LoVo (cell line): ENCODE results near the gene LDB1.
A peak's percentile ranks its signal among the peaks of the same experiment; 100 is the strongest.

Source experiments
- DNase-seq: peaks from one replicate; pipeline ENCODE4 v3.0.0-alpha.2; 2016; ENCODE audit warnings: low spot score

LDB1 gene, protein sequence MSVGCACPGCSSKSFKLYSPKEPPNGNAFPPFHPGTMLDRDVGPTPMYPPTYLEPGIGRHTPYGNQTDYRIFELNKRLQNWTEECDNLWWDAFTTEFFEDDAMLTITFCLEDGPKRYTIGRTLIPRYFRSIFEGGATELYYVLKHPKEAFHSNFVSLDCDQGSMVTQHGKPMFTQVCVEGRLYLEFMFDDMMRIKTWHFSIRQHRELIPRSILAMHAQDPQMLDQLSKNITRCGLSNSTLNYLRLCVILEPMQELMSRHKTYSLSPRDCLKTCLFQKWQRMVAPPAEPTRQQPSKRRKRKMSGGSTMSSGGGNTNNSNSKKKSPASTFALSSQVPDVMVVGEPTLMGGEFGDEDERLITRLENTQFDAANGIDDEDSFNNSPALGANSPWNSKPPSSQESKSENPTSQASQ

DNA sequence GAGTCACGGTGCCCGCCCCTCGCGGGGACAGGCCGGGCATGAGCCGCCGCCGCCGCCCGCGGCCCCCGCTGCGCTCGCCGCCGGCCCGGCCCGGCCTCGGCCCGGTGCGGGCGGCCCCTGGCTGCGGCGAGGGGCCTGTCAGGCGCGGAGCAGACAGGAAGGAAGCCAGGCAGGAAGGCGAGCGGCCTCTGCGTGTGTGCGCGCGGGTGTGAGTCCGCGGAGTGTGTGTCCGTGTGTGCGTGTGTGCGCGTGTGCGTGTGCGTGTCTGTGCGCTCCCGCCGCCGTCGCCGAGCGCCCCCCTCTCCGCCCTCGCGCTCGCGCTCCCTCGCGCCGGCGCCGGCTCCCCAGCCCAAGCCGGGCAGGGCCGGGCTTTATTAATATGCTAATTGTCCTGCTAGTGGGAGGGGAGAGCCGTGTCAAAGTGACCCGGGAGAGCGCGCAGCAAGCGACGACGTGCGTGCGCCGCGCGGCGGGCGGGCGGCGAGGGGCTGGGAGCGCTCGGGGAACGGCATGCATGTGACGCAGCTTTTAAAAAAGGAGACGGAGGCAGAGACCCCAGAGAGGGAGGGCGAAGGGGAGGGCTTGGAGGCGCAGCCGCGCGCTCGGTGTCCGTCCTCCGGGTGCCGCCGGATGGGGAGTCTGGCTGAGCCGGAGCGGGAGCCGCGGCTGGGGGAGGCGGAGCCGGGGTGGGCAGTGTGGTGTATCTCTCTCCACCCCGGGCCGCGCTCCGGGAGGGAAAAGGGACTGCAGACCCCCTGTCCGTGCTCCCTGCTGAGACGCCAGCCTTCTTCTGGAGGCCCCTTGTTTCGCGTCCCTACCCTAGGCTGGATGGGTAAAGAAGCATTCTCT lies at the start of gene LDB1:
LDB1 (minus strand) TSS at position 227 of the 849 bp plus-strand sequence. CDS start 258 bp downstream, outside the sequence.
- peak; percentile 81 for DNase-seq

- no peak for DNase-seq
Observed at GRCh38 chr10:102167861-102168260, 47.7 kb upstream of the LDB1 start.

GRCh38 chr10:102163342-102163989 lies 43.3 kb upstream of the LDB1 start:
- DNase-seq, result no peak

DNA sequence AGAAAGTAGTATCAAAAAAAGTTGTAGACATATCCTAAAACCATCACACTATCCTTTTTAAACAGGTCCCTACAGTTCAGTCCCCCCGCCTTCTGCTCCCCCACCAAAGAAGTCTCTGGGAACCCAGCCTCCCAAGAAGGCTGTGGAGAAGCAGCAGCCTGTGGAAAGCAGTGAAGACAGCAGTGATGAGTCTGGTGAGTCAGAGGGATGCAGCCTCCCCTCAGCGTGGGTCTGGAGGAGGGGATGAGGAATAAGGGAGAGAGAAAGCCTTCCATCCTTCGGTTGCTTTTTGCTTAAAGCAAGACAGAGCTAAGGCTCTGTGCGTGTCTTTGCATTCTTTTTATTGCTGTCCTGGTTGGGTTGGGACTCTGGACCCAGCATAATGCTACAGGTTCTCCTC lies 39.7 kb upstream of the LDB1 start:
- no peak for DNase-seq

DNA sequence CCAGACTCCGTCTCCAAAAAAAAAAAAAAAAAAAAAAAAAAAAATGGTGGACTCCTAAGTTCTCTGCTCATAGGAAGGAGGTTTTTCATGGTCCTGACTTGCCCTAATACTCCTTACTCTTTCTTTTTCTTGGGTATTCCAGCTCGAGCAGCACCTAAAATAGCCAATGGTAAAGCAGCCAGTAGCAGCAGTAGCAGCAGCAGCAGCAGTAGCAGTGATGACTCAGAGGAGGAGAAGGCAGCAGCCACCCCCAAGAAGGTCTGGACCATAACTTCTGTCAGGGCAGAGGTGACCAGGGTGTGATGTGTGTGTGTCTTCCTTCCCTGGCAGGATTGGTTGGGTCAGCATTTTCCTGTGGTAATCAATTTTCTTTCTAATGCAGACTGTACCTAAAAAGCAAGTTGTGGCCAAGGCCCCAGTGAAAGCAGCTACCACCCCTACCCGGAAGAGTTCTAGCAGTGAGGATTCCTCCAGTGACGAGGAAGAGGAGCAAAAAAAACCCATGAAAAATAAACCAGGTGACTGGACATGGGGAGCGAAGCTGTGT lies 39.0 kb upstream of the LDB1 start:
- DNase-seq, result no peak

DNA sequence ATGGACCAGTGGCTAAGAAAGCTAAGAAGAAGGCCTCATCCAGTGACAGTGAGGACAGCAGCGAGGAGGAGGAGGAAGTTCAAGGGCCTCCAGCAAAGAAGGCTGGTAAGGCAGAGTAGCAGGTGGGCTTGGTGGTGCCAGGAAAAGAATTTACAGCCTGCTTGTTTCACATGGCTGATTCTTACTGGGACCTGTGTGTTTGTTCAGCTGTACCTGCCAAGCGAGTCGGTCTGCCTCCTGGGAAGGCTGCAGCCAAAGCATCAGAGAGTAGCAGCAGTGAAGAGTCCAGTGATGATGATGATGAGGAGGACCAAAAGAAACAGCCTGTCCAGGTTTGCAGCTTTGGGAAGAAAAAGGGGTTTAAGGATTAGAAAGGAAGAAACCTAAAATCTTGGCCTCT lies 37.1 kb upstream of the LDB1 start:
- no peak for DNase-seq

- DNase-seq, result no peak
Observed at GRCh38 chr10:102154466-102155116, 34.4 kb upstream of the LDB1 start.

GRCh38 chr10:102153093-102153620 lies 33.0 kb upstream of the LDB1 start:
- no peak for DNase-seq

GRCh38 chr10:102152545-102152890 lies 32.4 kb upstream of the LDB1 start:
- DNase-seq, result peak; percentile 12

GRCh38 chr10:102151774-102152544 lies 31.8 kb upstream of the LDB1 start, which contains the start of gene NOLC1:
Gene NOLC1 (plus strand): TSS chr10:102152389. CDS start chr10:102152411, 22 bp downstream.
- peak; percentile 98 for DNase-seq

- peak; percentile 16 for DNase-seq
Observed at GRCh38 chr10:102150970-102151773, 31.0 kb upstream of the LDB1 start.

GRCh38 chr10:102148275-102148674 lies 28.1 kb upstream of the LDB1 start:
- no peak for DNase-seq

- no peak for DNase-seq
Observed at GRCh38 chr10:102147561-102147960, 27.4 kb upstream of the LDB1 start.

- no peak for DNase-seq
Observed at GRCh38 chr10:102146971-102147428, 26.8 kb upstream of the LDB1 start.

DNA sequence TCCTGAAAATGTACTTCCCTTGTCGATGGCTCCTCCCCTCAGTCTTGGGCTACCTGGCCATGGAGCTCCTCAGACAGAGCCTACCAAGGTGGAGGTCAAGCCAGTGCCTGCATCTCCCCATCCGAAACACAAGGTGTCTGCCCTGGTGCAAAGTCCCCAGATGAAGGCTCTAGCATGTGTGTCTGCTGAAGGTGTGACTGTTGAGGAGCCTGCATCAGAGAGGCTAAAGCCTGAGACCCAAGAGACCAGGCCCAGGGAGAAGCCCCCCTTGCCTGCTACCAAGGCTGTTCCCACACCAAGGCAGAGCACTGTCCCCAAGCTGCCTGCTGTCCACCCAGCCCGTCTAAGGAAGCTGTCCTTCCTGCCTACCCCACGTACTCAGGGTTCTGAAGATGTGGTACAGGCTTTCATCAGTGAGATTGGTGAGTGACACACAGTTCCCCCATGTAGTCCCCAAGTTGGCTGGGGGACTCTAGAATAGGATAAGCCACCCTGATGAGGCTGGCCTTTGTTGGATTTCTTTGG lies 21.5 kb upstream of the LDB1 start:
- DNase-seq, result no peak

GRCh38 chr10:102140913-102141540 lies 20.9 kb upstream of the LDB1 start:
- no peak for DNase-seq

DNA sequence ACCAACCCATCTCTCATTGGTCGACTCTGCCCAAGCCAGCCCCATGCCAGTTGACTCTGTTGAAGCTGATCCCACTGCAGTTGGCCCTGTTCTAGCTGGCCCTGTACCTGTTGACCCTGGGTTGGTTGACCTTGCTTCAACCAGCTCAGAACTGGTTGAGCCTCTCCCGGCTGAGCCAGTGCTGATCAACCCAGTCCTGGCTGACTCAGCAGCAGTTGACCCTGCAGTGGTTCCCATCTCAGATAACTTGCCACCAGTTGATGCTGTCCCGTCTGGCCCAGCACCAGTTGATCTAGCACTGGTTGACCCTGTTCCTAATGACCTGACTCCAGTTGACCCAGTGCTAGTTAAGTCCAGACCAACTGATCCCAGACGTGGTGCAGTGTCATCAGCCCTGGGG lies 20.1 kb upstream of the LDB1 start:
- DNase-seq, result no peak

DNA sequence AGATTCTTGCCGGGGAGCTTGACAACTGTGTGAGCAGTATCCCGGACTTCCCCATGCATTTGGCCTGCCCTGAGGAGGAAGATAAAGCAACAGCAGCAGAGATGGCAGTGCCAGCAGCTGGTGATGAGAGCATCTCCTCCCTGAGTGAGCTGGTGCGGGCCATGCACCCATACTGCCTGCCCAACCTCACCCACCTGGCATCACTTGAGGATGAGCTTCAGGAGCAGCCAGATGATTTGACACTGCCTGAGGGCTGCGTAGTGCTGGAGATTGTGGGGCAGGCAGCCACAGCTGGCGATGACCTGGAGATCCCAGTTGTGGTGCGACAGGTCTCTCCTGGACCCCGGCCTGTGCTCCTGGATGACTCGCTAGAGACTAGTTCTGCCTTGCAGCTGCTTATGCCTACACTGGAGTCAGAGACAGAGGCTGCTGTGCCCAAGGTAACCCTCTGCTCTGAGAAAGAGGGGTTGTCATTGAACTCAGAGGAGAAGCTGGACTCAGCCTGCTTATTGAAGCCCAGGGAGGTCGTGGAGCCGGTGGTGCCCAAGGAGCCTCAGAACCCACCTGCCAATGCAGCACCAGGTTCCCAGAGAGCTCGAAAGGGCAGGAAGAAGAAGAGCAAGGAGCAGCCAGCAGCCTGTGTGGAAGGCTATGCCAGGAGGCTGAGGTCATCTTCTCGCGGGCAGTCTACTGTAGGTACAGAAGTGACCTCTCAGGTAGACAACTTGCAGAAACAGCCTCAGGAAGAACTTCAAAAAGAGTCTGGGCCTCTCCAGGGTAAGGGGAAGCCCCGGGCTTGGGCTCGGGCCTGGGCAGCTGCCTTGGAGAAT lies 19.3 kb upstream of the LDB1 start:
- DNase-seq, result no peak
